Measurements from ENCODE around the gene PPP1R3A. TPM values are rescaled to one million over a fixed set of nuclear protein-coding genes. Genes with fewer than 3 reads are reported as not detected.

PPP1R3A gene
- total RNA-seq, 1 donor from 2014 or later: 65.8 TPM

DNA sequence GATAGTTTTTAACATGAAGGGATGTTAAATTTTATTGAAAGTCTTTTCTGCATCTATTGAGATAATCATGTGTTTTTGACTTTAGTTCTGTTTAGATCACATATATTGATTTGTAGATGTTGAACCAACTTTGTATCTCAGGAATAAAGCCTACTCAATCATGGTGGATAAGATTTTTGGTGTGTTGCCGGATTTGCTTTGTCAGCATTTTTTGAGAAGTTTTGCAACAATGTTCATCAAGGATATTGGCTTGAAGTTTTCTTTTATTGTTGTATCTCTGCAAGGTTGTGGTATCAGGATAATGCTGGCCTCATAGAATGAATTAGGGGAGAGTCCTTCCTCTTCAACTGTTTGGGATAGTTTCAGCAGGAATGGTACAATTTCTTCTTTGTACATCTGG is 9.3 kb upstream of the PPP1R3A start:
- Histone ChIP-seq H3K4me3 (ENCODE audit: low read length in 3 of 3) (no peak overlapping the region), H3K27me3 (ENCODE audit: control insufficient read depth in 3 of 3, insufficient read depth in 3 of 3, low read length in 3 of 3) (no peaks in the 10 kb centered on the region), H3K4me1 (ENCODE audit: control insufficient read depth in 3 of 3, insufficient read depth in 3 of 3, low read length in 3 of 3) (no peaks in the 10 kb centered on the region), H3K36me3 (ENCODE audit: control insufficient read depth in 3 of 3, insufficient read depth in 3 of 3, low read length in 3 of 3) (no peaks in the 10 kb centered on the region), H3K9ac (ENCODE audit: low read depth in 1 of 3, low read length in 3 of 3) (no peak overlapping the region), H3K27ac (ENCODE audit: low read depth, low read length) (no peak overlapping the region), H3K9me3 (ENCODE audit: control insufficient read depth in 3 of 3, low read length in 3 of 3) (no peaks in the 10 kb centered on the region)

DNA sequence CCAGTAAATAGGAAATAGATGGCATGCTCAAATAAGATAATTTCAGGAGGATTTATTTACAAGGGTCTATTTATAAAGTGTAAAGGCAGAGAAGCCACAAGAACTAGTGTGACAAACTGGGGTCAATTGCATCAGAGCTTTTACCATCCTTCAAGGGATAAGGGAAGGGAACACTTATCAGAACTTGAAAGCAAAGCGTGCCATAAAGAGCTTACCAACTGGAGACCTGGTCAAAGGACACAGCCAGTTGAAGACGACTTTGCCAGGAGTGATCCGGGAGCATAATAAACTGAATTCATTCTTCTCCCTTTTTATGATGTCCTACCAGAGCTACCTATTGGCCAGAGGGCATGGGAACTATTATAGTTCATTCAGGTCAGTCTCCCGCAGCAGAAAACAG is 3.2 kb upstream of the PPP1R3A start:
- Histone ChIP-seq H3K9ac (ENCODE audit: low read depth in 1 of 3, low read length in 3 of 3) (no peak overlapping the region), H3K4me3 (ENCODE audit: low read length in 3 of 3) (peak overlapping the region in 1 of 3 donors; percentile 31), H3K9me3 (ENCODE audit: control insufficient read depth in 3 of 3, low read length in 3 of 3) (no peaks in the 10 kb centered on the region), H3K27me3 (ENCODE audit: control insufficient read depth in 3 of 3, insufficient read depth in 3 of 3, low read length in 3 of 3) (no peaks in the 10 kb centered on the region), H3K4me1 (ENCODE audit: control insufficient read depth in 3 of 3, insufficient read depth in 3 of 3, low read length in 3 of 3) (peaks cover 0 to 2% (median 0%) of the 10 kb centered on the region in 3 donors), H3K27ac (ENCODE audit: low read depth, low read length) (peak overlapping the region; percentile 1), H3K36me3 (ENCODE audit: control insufficient read depth in 3 of 3, insufficient read depth in 3 of 3, low read length in 3 of 3) (peaks cover 0 to 2% (median 0%) of the 10 kb centered on the region in 3 donors)

GRCh38 chr7:113921363-113921762 is 2.6 kb upstream of the PPP1R3A start:
- no peaks in the 10 kb centered on the region for H3K27me3 ChIP-seq (ENCODE audit: control insufficient read depth in 3 of 3, insufficient read depth in 3 of 3, low read length in 3 of 3)
- H3K9me3 ChIP-seq (ENCODE audit: control insufficient read depth in 3 of 3, low read length in 3 of 3): no peaks in the 10 kb centered on the region
- H3K4me1 ChIP-seq (ENCODE audit: control insufficient read depth in 3 of 3, insufficient read depth in 3 of 3, low read length in 3 of 3): peaks cover 0 to 2% (median 0%) of the 10 kb centered on the region in 3 donors
- no peak overlapping the region for H3K9ac ChIP-seq (ENCODE audit: low read depth in 1 of 3, low read length in 3 of 3)
- peak overlapping the region in 1 of 3 donors; percentile 5 for H3K4me3 ChIP-seq (ENCODE audit: low read length in 3 of 3)
- H3K36me3 ChIP-seq (ENCODE audit: control insufficient read depth in 3 of 3, insufficient read depth in 3 of 3, low read length in 3 of 3): peaks cover 0 to 2% (median 0%) of the 10 kb centered on the region in 3 donors
- peak overlapping the region; percentile 52 for H3K27ac ChIP-seq (ENCODE audit: low read depth, low read length)

DNA sequence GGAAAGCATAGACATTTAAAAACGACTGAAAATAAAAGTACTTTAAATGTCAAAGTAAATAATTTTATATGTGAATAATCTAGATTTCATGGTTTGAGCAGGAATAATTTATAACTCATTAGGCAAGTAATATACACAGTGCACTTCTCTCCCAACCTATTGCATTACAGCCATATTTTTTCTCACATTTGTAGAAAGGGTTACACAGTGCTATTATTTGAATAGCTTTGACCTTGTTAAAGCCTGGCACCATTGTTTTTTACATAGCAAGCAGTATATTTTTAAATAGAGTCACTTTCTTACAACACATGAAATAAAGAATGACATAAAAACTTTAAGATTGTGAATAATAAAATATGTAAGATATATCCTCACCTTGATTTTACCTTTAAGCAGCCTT is 969 bp downstream of the PPP1R3A start:
- Histone ChIP-seq H3K27me3 (ENCODE audit: control insufficient read depth in 3 of 3, insufficient read depth in 3 of 3, low read length in 3 of 3) (no peaks in the 10 kb centered on the region), H3K4me3 (ENCODE audit: low read length in 3 of 3) (peak overlapping the region; percentile 65 to 89 (median 71)), H3K36me3 (ENCODE audit: control insufficient read depth in 3 of 3, insufficient read depth in 3 of 3, low read length in 3 of 3) (peaks cover 0 to 2% (median 0%) of the 10 kb centered on the region in 3 donors), H3K27ac (ENCODE audit: low read depth, low read length) (peak overlapping the region; percentile 89), H3K9ac (ENCODE audit: low read depth in 1 of 3, low read length in 3 of 3) (peak overlapping the region; percentile 77 to 90 (median 85)), H3K9me3 (ENCODE audit: control insufficient read depth in 3 of 3, low read length in 3 of 3) (no peaks in the 10 kb centered on the region), H3K4me1 (ENCODE audit: control insufficient read depth in 3 of 3, insufficient read depth in 3 of 3, low read length in 3 of 3) (peaks cover 0 to 2% (median 0%) of the 10 kb centered on the region in 3 donors)

GRCh38 chr7:113915956-113916355 is 2.9 kb downstream of the PPP1R3A start:
- H3K4me1 ChIP-seq (ENCODE audit: control insufficient read depth in 3 of 3, insufficient read depth in 3 of 3, low read length in 3 of 3): peaks cover 0 to 10% (median 6%) of the 10 kb centered on the region in 3 donors
- no peaks in the 10 kb centered on the region for H3K27me3 ChIP-seq (ENCODE audit: control insufficient read depth in 3 of 3, insufficient read depth in 3 of 3, low read length in 3 of 3)
- H3K27ac ChIP-seq (ENCODE audit: low read depth, low read length): peak overlapping the region; percentile 89
- H3K9me3 ChIP-seq (ENCODE audit: control insufficient read depth in 3 of 3, low read length in 3 of 3): no peaks in the 10 kb centered on the region
- H3K9ac ChIP-seq (ENCODE audit: low read depth in 1 of 3, low read length in 3 of 3): peak overlapping the region; percentile 77 to 90 (median 85)
- H3K36me3 ChIP-seq (ENCODE audit: control insufficient read depth in 3 of 3, insufficient read depth in 3 of 3, low read length in 3 of 3): peaks cover 0 to 2% (median 0%) of the 10 kb centered on the region in 3 donors
- peak overlapping the region; percentile 65 to 89 (median 71) for H3K4me3 ChIP-seq (ENCODE audit: low read length in 3 of 3)

DNA sequence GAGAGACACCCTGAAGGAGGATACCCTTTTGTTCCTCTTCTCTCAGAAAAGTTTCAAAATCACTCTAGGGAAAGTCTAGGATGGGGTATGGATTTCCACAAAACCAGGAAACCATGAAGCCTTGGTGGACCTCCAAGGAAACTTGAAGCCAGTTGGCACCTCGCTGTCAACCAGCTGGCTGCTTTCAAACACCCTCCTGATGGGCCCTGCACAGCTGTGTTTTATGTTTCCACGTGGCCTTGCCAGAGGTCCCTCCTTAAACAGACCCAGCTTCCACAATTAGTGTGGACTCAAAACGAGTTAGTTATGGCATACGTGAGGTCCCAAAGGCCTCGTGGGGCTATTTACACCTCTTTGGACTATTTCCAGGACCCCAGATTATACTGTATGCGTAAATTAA is 5.9 kb downstream of the PPP1R3A start:
- H3K27me3 ChIP-seq (ENCODE audit: control insufficient read depth in 3 of 3, insufficient read depth in 3 of 3, low read length in 3 of 3): no peaks in the 10 kb centered on the region
- H3K4me3 ChIP-seq (ENCODE audit: low read length in 3 of 3): peak overlapping the region; percentile 60 to 89 (median 60)
- H3K36me3 ChIP-seq (ENCODE audit: control insufficient read depth in 3 of 3, insufficient read depth in 3 of 3, low read length in 3 of 3): peaks cover 0 to 3% (median 0%) of the 10 kb centered on the region in 3 donors
- no peaks in the 10 kb centered on the region for H3K9me3 ChIP-seq (ENCODE audit: control insufficient read depth in 3 of 3, low read length in 3 of 3)
- H3K9ac ChIP-seq (ENCODE audit: low read depth in 1 of 3, low read length in 3 of 3): peak overlapping the region; percentile 51 to 77 (median 76)
- peaks cover 0 to 14% (median 10%) of the 10 kb centered on the region in 3 donors for H3K4me1 ChIP-seq (ENCODE audit: control insufficient read depth in 3 of 3, insufficient read depth in 3 of 3, low read length in 3 of 3)
- H3K27ac ChIP-seq (ENCODE audit: low read depth, low read length): peak overlapping the region; percentile 84

DNA sequence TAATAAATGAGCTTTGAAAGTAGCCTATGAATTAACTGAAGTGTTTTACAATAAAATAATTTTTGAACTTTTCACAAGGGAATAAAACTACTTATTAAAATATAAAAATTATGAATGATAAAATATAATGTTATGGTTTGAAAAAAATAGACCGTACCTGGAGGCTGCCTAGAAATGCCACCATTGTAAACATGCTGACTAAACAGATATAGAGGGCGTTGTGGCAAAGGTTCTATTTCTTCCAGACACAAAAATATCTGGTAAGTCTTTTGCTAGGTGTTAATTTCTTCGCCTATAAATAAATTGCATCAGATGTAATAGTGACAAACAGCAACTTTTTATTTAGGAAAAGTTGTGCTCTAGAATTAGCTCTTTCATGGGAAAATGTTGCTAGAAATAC is 11.2 kb downstream of the PPP1R3A start:
- Histone ChIP-seq H3K4me3 (ENCODE audit: low read length in 3 of 3) (peak overlapping the region in 1 of 3 donors; percentile 42), H3K9me3 (ENCODE audit: control insufficient read depth in 3 of 3, low read length in 3 of 3) (no peaks in the 10 kb centered on the region), H3K9ac (ENCODE audit: low read depth in 1 of 3, low read length in 3 of 3) (no peak overlapping the region), H3K27me3 (ENCODE audit: control insufficient read depth in 3 of 3, insufficient read depth in 3 of 3, low read length in 3 of 3) (no peaks in the 10 kb centered on the region), H3K27ac (ENCODE audit: low read depth, low read length) (no peak overlapping the region), H3K36me3 (ENCODE audit: control insufficient read depth in 3 of 3, insufficient read depth in 3 of 3, low read length in 3 of 3) (peaks cover 0 to 3% (median 0%) of the 10 kb centered on the region in 3 donors), H3K4me1 (ENCODE audit: control insufficient read depth in 3 of 3, insufficient read depth in 3 of 3, low read length in 3 of 3) (peaks cover 0 to 15% (median 13%) of the 10 kb centered on the region in 3 donors)

GRCh38 chr7:113904521-113904920 is 14.3 kb downstream of the PPP1R3A start:
- Histone ChIP-seq H3K27me3 (ENCODE audit: control insufficient read depth in 3 of 3, insufficient read depth in 3 of 3, low read length in 3 of 3) (no peaks in the 10 kb centered on the region), H3K27ac (ENCODE audit: low read depth, low read length) (no peak overlapping the region), H3K9me3 (ENCODE audit: control insufficient read depth in 3 of 3, low read length in 3 of 3) (no peaks in the 10 kb centered on the region), H3K36me3 (ENCODE audit: control insufficient read depth in 3 of 3, insufficient read depth in 3 of 3, low read length in 3 of 3) (peaks cover 0 to 4% (median 3%) of the 10 kb centered on the region in 3 donors), H3K9ac (ENCODE audit: low read depth in 1 of 3, low read length in 3 of 3) (no peak overlapping the region), H3K4me3 (ENCODE audit: low read length in 3 of 3) (no peak overlapping the region), H3K4me1 (ENCODE audit: control insufficient read depth in 3 of 3, insufficient read depth in 3 of 3, low read length in 3 of 3) (peaks cover 0 to 14% (median 5%) of the 10 kb centered on the region in 3 donors)

DNA sequence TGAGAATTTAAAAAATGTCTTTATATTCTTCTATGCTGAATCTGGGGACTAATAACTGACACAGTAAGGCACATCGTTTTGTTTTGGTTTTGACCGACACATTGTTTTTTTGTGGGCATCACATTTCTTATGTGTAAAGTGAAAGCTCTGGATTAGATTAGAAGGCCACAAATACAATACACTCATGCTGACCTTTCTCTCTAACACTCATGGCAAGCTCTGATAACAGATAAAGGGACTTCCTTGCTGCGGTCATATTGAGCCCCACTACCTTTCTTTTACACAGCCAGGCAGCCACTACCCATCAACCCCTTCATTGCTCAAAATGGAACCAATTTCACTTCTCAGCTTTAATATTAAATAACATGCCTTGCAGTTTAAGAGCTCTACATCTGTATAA is 26.0 kb downstream of the PPP1R3A start:
- Histone ChIP-seq H3K27ac (ENCODE audit: low read depth, low read length) (no peak overlapping the region), H3K4me3 (ENCODE audit: low read length in 3 of 3) (no peak overlapping the region), H3K9ac (ENCODE audit: low read depth in 1 of 3, low read length in 3 of 3) (no peak overlapping the region), H3K36me3 (ENCODE audit: control insufficient read depth in 3 of 3, insufficient read depth in 3 of 3, low read length in 3 of 3) (no peaks in the 10 kb centered on the region), H3K9me3 (ENCODE audit: control insufficient read depth in 3 of 3, low read length in 3 of 3) (no peaks in the 10 kb centered on the region), H3K4me1 (ENCODE audit: control insufficient read depth in 3 of 3, insufficient read depth in 3 of 3, low read length in 3 of 3) (peaks cover 9 to 22% (median 9%) of the 10 kb centered on the region in 3 donors), H3K27me3 (ENCODE audit: control insufficient read depth in 3 of 3, insufficient read depth in 3 of 3, low read length in 3 of 3) (no peaks in the 10 kb centered on the region)

GRCh38 chr7:113891828-113892227 is 27.0 kb downstream of the PPP1R3A start:
- H3K27ac ChIP-seq (ENCODE audit: low read depth, low read length): no peak overlapping the region
- H3K9ac ChIP-seq (ENCODE audit: low read depth in 1 of 3, low read length in 3 of 3): no peak overlapping the region
- H3K4me3 ChIP-seq (ENCODE audit: low read length in 3 of 3): no peak overlapping the region

More at GRCh38 chr7:113891828-113892227, 27.0 kb downstream of the PPP1R3A start:
- Histone ChIP-seq H3K27me3 (ENCODE audit: control insufficient read depth in 3 of 3, insufficient read depth in 3 of 3, low read length in 3 of 3) (no peaks in the 10 kb centered on the region), H3K4me1 (ENCODE audit: control insufficient read depth in 3 of 3, insufficient read depth in 3 of 3, low read length in 3 of 3) (peaks cover 5 to 22% (median 9%) of the 10 kb centered on the region in 3 donors), H3K9me3 (ENCODE audit: control insufficient read depth in 3 of 3, low read length in 3 of 3) (no peaks in the 10 kb centered on the region), H3K36me3 (ENCODE audit: control insufficient read depth in 3 of 3, insufficient read depth in 3 of 3, low read length in 3 of 3) (no peaks in the 10 kb centered on the region)

All from skeletal muscle tissue (tissue), 4 donors.